Mesenchymal stem cell (in vitro differentiated cells and primary cell): ENCODE data around the gene ABCG2.
A peak's percentile ranks its signal among the peaks of the same experiment; 100 is the strongest.

Experiments used
- DNase-seq: peaks from one replicate; pipeline ENCODE4 v3.0.0-alpha.2; 2013
- H2AFZ ChIP-seq: one replicate; pipeline ENCODE4 v1.6.1; 2013; ENCODE audit warnings: low read depth, mild to moderate bottlenecking, control low read depth, inconsistent platforms, low read length, moderate library complexity
- H2AK5ac ChIP-seq: 2 replicates; pipeline ENCODE4 v1.6.1; 2013; ENCODE audit warnings: low read length, moderate library complexity, mild to moderate bottlenecking, inconsistent platforms; ENCODE audit not compliant: severe bottlenecking
- H2BK120ac ChIP-seq: one replicate; pipeline ENCODE4 v1.6.1; 2013; ENCODE audit warnings: low read depth, mild to moderate bottlenecking, inconsistent platforms, low read length, moderate library complexity
- H2BK12ac ChIP-seq, 2 experiments: one replicate each; pipeline ENCODE4 v1.6.1; 2013; ENCODE audit warnings: inconsistent platforms in 2 of 2, low read length in 2 of 2, mild to moderate bottlenecking in 2 of 2, moderate library complexity in 2 of 2, control low read depth in 1 of 2
- H2BK15ac ChIP-seq: one replicate; pipeline ENCODE4 v1.6.1; 2013; ENCODE audit warnings: mild to moderate bottlenecking, low read depth, inconsistent platforms; ENCODE audit not compliant: poor library complexity, severe bottlenecking
- H2BK5ac ChIP-seq: 2 replicates; pipeline ENCODE4 v1.6.1; 2013; ENCODE audit warnings: low read depth, mild to moderate bottlenecking, low read length, control low read depth, inconsistent platforms; ENCODE audit not compliant: poor library complexity, severe bottlenecking
- H3K14ac ChIP-seq, 2 experiments: one replicate each; pipeline ENCODE4 v1.6.1; 2013; ENCODE audit warnings: inconsistent platforms in 2 of 2, low read length in 2 of 2, control low read depth in 1 of 2, mild to moderate bottlenecking in 1 of 2, moderate library complexity in 1 of 2
- H3K18ac ChIP-seq, 2 experiments: one replicate each; pipeline ENCODE4 v1.6.1; 2013; ENCODE audit warnings: inconsistent platforms in 2 of 2, low read length in 2 of 2, control low read depth in 1 of 2, low read depth in 1 of 2, mild to moderate bottlenecking in 1 of 2
- H3K23ac ChIP-seq, 2 experiments: one replicate each; pipeline ENCODE4 v1.6.1; 2013; ENCODE audit warnings: inconsistent platforms in 2 of 2, low read length in 2 of 2, mild to moderate bottlenecking in 2 of 2, moderate library complexity in 2 of 2, control low read depth in 1 of 2
- H3K27ac ChIP-seq: 2 replicates; pipeline ENCODE4 v1.5.1; 2013; ENCODE audit warnings: mild to moderate bottlenecking, moderate library complexity, low read length, control low read depth, inconsistent platforms; ENCODE audit not compliant: poor library complexity, severe bottlenecking
- H3K27me3 ChIP-seq, 2 experiments: 2 replicates each; pipeline versions ENCODE4 v1.6.1 to v1.7.0; 2013; ENCODE audit warnings: low read length in 2 of 2, mild to moderate bottlenecking in 2 of 2, moderate library complexity in 2 of 2, control low read depth in 1 of 2, inconsistent platforms in 1 of 2; ENCODE audit not compliant: control insufficient read depth in 1 of 2, insufficient read depth in 1 of 2
- H3K36me3 ChIP-seq, 2 experiments: 2 replicates each; pipeline versions ENCODE4 v1.6.1 to v1.7.0; 2013; ENCODE audit warnings: low read length in 2 of 2, control low read depth in 1 of 2, inconsistent platforms in 1 of 2, low read depth in 1 of 2, mild to moderate bottlenecking in 1 of 2; ENCODE audit not compliant: insufficient read depth in 2 of 2, control insufficient read depth in 1 of 2
- H3K4ac ChIP-seq, 2 experiments: one replicate each; pipeline ENCODE4 v1.6.1; 2013; ENCODE audit warnings: inconsistent platforms in 2 of 2, low read length in 2 of 2, mild to moderate bottlenecking in 2 of 2, moderate library complexity in 2 of 2, control low read depth in 1 of 2, low read depth in 1 of 2
- H3K4me1 ChIP-seq: 2 replicates; pipeline ENCODE4 v1.6.1; 2013; ENCODE audit warnings: low read depth, low read length, control low read depth; ENCODE audit not compliant: control insufficient read depth, insufficient read depth
- H3K4me2 ChIP-seq: 2 replicates; pipeline ENCODE4 v1.6.1; 2013; ENCODE audit warnings: low read length, mild to moderate bottlenecking, inconsistent platforms; ENCODE audit not compliant: poor library complexity, severe bottlenecking
- H3K4me3 ChIP-seq, 2 experiments: 2 replicates each; pipeline versions ENCODE4 v1.5.1 to v1.7.0; 2013; ENCODE audit warnings: low read length in 2 of 2, mild to moderate bottlenecking in 2 of 2, control low read depth in 1 of 2, low read depth in 1 of 2; ENCODE audit not compliant: insufficient read depth in 1 of 2
- H3K79me1 ChIP-seq: replicated peaks from 2 replicates; pipeline ENCODE4 v1.6.1; 2013; ENCODE audit warnings: mild to moderate bottlenecking, control low read depth, low read length, inconsistent platforms; ENCODE audit not compliant: poor library complexity, severe bottlenecking
- H3K9ac ChIP-seq: 2 replicates; pipeline ENCODE4 v1.7.0; 2013; ENCODE audit warnings: mild to moderate bottlenecking, low read length, moderate library complexity
- H3K9me3 ChIP-seq: 2 replicates; pipeline ENCODE4 v1.7.0; 2013; ENCODE audit warnings: mild to moderate bottlenecking, low read length; ENCODE audit not compliant: control insufficient read depth
- H4K8ac ChIP-seq: one replicate; pipeline ENCODE4 v1.6.1; 2013; ENCODE audit warnings: inconsistent platforms, mild to moderate bottlenecking, low read length, moderate library complexity
- H4K91ac ChIP-seq: one replicate; pipeline ENCODE4 v1.6.1; 2013; ENCODE audit warnings: mild to moderate bottlenecking, low read length, inconsistent platforms
- WGBS: methylation state at CpG from one replicate; pipeline ENCODE4 v1.1.7; 2013; ENCODE audit warnings: mixed read lengths; 5-methylcytosine and 5-hydroxymethylcytosine counted together

The ABCG2 gene

GRCh38 chr4:88178626-88179231 is 20.3 kb upstream of the ABCG2 start:
- Histone ChIP-seq H3K36me3 (no peaks in the 10 kb centered on the region), H3K4ac (peak overlapping the region; percentile 34 to 68), H3K9ac (no peak overlapping the region), H3K18ac (peak overlapping the region; percentile 72 to 77), H3K4me1 (peaks cover 11% of the 10 kb centered on the region), H4K91ac (peak overlapping the region; percentile 93), H3K27me3 (no peaks in the 10 kb centered on the region), H4K8ac (peak overlapping the region; percentile 79), H2AK5ac (peak overlapping the region; percentile 38), H3K4me3 (no peak overlapping the region), H2BK5ac (no peak overlapping the region), H2BK12ac (peak overlapping the region; percentile 96 to 98), H3K79me1 (no peaks in the 10 kb centered on the region), H3K9me3 (peaks cover 6% of the 10 kb centered on the region), H2AFZ (peak overlapping the region; percentile 43), H3K23ac (no peak overlapping the region), H3K4me2 (no peak overlapping the region), H2BK15ac (peak overlapping the region; percentile 77), H3K27ac (no peak overlapping the region), H2BK120ac (peak overlapping the region; percentile 69), H3K14ac (peak overlapping the region in 1 of 2 experiments; percentile 53)
- 75% methylated on average over 2 of the region's 2 CpGs for WGBS
- no peak for DNase-seq

GRCh38 chr4:88177983-88178625 is 19.7 kb upstream of the ABCG2 start:
- Histone ChIP-seq H3K4me3 (no peak overlapping the region), H3K18ac (peak overlapping the region; percentile 72 to 77), H3K9me3 (peaks cover 6% of the 10 kb centered on the region), H2BK12ac (peak overlapping the region; percentile 96 to 98), H3K23ac (peak overlapping the region in 1 of 2 experiments; percentile 53), H3K9ac (no peak overlapping the region), H3K36me3 (no peaks in the 10 kb centered on the region), H2BK120ac (peak overlapping the region; percentile 54), H3K4me1 (peaks cover 11% of the 10 kb centered on the region), H3K27ac (no peak overlapping the region), H3K4ac (peak overlapping the region; percentile 34 to 68), H2BK15ac (no peak overlapping the region), H3K27me3 (no peaks in the 10 kb centered on the region), H4K91ac (peak overlapping the region; percentile 9), H3K79me1 (no peaks in the 10 kb centered on the region), H2AFZ (peak overlapping the region; percentile 43), H2BK5ac (no peak overlapping the region), H2AK5ac (peak overlapping the region; percentile 10), H3K14ac (peak overlapping the region in 1 of 2 experiments; percentile 36), H3K4me2 (no peak overlapping the region), H4K8ac (no peak overlapping the region)
- peak; percentile 82 for DNase-seq
- WGBS, result 14% methylated on average over 4 of the region's 4 CpGs

GRCh38 chr4:88172987-88173386 is 14.5 kb upstream of the ABCG2 start:
- no peaks in the 10 kb centered on the region for H3K36me3 ChIP-seq
- H3K23ac ChIP-seq, result no peak overlapping the region
- no peak overlapping the region for H2AK5ac ChIP-seq
- H3K4me2 ChIP-seq, result no peak overlapping the region
- no peak overlapping the region for H4K8ac ChIP-seq
- H2BK15ac ChIP-seq, result no peak overlapping the region
- no peak overlapping the region for H3K4me3 ChIP-seq
- no peak overlapping the region for H2BK12ac ChIP-seq
- no peak overlapping the region for H2AFZ ChIP-seq
- H2BK120ac ChIP-seq, result no peak overlapping the region
- H2BK5ac ChIP-seq, result no peak overlapping the region
- peaks cover 1% of the 10 kb centered on the region for H3K4me1 ChIP-seq
- H3K14ac ChIP-seq, result no peak overlapping the region
- H3K79me1 ChIP-seq, result no peaks in the 10 kb centered on the region
- no peak overlapping the region for H3K27ac ChIP-seq
- no peaks in the 10 kb centered on the region for H3K27me3 ChIP-seq
- no peak overlapping the region for H3K9ac ChIP-seq
- H4K91ac ChIP-seq, result no peak overlapping the region
- no peak overlapping the region for H3K18ac ChIP-seq
- H3K4ac ChIP-seq, result no peak overlapping the region
- H3K9me3 ChIP-seq, result no peaks in the 10 kb centered on the region
- no peak for DNase-seq

GRCh38 chr4:88171206-88171605 is 12.8 kb upstream of the ABCG2 start:
- H3K9ac ChIP-seq, result no peak overlapping the region
- no peak overlapping the region for H2AK5ac ChIP-seq
- no peak overlapping the region for H2BK12ac ChIP-seq
- H3K23ac ChIP-seq, result no peak overlapping the region
- H3K27me3 ChIP-seq, result no peaks in the 10 kb centered on the region
- H3K79me1 ChIP-seq, result no peaks in the 10 kb centered on the region
- no CpG with 5 or more reads among the region's 2 CpGs for WGBS
- DNase-seq, result no peak
- H2AFZ ChIP-seq, result no peak overlapping the region
- no peak overlapping the region for H4K91ac ChIP-seq
- no peak overlapping the region for H3K18ac ChIP-seq
- H4K8ac ChIP-seq, result no peak overlapping the region
- no peak overlapping the region for H2BK120ac ChIP-seq
- no peaks in the 10 kb centered on the region for H3K36me3 ChIP-seq
- H3K4ac ChIP-seq, result no peak overlapping the region
- no peak overlapping the region for H3K27ac ChIP-seq
- H3K14ac ChIP-seq, result no peak overlapping the region
- H3K4me1 ChIP-seq, result no peaks in the 10 kb centered on the region
- H3K4me2 ChIP-seq, result no peak overlapping the region
- no peak overlapping the region for H2BK5ac ChIP-seq
- H2BK15ac ChIP-seq, result no peak overlapping the region
- H3K9me3 ChIP-seq, result no peaks in the 10 kb centered on the region
- H3K4me3 ChIP-seq, result no peak overlapping the region
